GOT3 (cell line): ENCODE results near the gene SPTBN4.
"Not testable (repeated sequence)": the region's sequence is repeated elsewhere in the genome, so short reads cannot be mapped to it uniquely, and the experiment has no call there.

Experiments
- DNase-seq: peaks from one replicate; lab custom pipeline; 2025; ENCODE audit warnings: mixed read lengths; lab: John Stamatoyannopoulos, UW

The SPTBN4 gene

GRCh38 chr19:40588926-40589569 is 122.2 kb downstream of the SPTBN4 start:
- DNase-seq: no peak

DNA sequence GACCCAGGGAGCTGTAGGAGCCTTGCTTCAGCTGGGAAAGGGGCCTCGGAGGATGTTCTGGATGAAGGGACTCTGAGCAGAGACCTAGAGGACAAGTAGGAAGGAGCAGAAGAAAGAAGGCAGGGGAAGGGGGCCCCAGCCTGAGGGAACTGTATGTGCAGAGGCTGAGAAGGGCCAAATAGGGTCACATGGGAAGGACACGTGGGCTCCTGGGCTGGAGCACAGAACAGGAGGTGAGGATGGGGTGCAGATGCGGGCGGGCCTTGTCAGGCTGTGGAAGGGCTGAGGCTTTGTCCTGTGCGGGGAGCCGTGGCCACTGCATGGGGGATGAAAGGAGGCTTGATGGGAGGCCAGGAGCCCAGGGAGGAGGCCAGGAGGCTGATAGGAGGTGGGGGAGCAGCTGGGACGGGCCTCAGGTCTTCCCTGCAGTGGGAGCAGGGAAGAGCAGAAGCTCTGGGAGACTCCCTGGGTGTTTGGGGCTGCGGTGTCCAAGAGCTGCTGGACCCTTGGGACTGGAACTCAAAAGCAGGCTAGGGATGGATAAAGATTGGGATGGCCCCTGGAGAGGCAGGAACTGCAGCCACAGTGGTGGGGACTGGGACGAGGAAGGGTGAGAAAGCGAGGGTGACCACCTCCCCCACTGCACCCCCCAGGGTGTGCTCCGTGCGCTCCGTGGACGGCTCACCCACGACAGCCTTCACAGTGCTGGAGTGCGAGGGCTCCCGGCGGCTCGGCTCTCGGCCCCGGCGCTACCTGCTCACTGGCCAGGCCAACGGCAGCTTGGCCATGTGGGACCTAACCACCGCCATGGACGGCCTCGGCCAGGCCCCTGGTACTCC is 123.0 kb downstream of the SPTBN4 start:
- DNase-seq: no peak

DNA sequence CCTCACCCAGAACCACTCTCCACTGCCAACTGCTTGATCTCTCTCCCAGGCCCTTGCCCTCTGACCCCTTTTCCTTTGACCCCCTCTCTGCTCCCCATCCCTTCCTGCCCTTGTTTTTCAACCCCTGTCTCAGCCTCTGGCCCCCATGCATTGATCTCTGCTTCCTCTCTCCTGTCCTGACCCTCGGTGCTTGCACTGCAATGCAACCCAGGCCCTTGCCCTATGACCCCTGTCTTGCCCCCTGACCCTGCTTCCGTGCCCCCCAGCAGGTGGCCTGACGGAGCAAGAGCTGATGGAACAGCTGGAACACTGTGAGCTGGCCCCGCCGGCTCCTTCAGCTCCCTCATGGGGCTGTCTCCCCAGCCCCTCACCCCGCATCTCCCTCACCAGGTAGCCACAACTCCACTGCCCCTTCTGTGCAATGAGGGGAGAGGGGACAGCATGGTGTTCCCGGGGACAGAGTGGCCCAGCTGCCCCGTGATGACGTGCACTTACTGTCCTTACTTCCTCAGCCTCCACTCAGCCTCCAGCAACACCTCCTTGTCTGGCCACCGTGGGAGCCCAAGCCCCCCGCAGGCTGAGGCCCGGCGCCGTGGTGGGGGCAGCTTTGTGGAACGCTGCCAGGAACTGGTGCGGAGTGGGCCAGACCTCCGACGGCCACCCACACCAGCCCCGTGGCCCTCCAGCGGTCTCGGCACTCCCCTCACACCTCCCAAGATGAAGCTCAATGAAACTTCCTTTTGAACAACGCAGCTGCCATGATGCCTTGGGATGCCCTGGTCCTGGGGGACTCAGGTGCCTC is 123.9 kb downstream of the SPTBN4 start:
- no peak for DNase-seq

DNA sequence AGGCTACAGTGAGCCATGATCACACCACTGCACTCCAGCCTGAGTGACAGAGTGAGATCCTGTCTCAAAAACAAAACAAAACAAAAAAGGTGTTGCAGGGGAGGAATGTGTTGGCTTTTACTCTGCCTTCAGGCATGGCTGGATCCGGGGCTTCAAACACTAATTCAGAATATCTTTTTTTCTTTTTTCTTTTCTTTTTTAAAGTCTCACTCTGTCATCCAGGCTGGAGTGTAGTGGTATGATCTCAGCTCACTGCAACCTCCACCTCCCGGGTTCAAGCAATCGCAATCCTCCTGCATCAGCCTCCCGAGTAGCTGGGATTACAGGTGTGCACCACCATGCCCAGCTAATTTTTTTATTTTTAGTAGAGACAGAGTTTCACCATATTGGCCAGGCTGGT is 124.9 kb downstream of the SPTBN4 start:
- not testable (repeated sequence) for DNase-seq

DNA sequence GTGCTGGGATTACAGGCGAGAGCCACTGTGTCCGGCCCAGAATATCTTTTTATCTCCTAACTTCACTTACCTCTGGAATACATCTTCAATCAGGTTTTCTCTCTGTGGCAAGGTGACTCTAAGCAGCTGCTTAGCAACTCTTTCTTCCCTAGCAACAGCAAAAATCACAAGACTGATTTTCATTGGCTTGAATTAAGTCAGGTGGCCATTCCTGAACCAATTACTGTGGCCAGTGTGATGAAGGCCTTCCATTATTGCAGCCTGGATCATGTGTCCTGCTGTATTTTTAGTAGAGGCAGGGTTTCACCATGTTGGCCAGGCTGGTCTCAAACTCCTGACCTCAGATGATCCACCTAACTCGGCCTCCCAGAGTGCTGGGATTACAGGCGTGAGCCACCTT is 125.4 kb downstream of the SPTBN4 start:
- no peak for DNase-seq

DNA sequence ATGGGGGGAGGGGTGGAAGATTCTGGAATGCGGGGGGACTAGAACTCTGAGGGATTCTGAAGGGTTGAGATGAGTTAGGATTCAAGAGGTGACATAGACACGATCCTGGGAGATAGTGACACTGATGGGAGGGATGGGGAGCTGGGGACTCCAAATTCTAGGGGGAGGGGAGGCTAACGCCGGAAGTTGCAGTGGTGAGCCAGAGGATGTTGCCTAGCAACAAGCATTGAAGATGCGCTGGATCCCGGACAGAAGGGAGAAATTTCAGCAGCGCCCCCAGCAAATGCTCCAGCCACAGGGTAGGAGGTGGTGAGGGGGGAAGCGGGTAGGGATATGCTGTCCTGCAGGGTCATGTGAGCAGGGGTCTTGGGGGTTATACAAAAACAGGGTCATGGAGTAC is 127.5 kb downstream of the SPTBN4 start:
- DNase-seq: no peak

DNA sequence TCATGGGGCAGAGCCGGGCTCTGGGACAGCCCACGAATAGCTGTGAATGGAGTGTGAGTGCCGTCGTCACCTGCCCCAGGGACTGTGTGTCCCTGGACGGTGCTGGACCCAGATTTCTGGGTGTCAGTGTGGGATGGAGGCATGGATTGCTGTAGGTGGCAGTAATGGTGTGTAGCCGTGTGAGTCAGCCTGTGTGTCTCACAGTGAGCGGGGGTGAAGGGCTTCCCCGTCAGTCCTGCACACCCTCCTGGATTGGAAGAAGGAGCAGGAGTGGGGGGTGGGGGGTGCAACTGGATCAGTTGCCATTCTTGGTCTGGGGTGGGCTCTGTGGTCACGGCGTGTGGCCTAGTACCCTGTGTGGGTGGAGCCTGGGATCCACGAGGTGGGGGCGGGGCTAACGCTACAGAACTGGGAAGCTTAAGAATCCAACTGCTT is 127.9 kb downstream of the SPTBN4 start:
- DNase-seq: no peak

DNA sequence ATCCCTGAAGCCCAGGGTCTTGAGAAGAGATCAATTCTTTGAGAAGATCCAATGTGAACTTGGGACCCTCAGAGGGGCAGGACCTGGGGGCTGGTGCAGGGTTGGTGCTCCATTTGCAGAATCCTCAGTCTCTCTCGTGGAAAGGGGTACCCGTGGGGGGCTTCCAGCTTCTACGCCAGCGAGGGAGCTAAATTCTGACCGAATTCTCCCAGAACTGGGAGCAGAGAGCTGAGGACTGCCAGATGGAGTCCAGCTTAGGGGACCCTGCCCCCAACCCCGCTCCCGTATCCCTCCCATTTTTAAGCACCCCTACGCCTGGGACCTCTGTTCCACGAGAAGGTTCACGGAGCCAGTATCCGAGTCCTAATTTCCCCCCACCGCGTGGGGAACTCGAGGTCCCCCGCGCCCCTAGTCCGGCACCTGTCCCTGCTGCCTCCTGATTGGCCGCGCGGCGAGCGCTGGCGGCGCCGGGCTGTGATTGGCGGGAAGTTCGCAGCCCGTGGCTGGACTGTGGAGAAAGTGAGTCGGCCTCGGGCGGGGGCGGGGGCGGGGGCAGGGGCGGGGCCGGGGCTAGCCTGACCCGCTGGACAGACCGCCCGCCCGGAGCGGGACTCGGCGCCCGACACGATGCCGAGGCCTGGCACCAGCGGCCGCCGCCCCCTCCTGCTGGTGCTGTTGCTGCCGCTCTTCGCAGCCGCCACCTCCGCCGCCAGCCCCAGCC is 130.0 kb downstream of the SPTBN4 start:
- no peak for DNase-seq

DNA sequence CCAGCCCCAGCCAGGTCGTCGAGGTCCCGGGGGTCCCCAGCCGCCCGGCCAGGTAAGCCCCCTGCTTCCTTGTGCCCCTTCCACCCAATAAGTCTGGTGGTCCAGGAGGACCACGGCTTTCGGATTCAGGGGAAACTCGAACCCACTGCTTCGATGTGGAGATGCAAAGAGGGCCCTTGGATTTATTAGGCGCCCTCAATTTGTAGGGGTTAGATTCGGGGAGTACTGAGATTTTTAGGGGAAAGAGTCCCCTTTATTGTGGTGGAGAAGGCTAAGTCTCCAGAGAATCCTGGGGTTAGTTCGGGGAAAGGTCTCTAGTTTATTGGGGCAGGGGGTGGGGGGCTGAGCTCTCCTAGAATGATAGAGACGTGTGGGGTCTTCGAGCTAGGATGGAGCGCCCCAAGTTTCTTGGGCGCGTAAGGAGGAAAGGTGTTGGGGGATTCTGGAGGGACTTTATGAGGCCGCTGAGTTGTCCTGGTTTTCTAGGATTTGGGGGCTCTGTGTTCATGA is 130.6 kb downstream of the SPTBN4 start:
- no peak for DNase-seq

- peak; percentile 55 for DNase-seq
Observed at GRCh38 chr19:40598121-40598917, 131.5 kb downstream of the SPTBN4 start.

DNA sequence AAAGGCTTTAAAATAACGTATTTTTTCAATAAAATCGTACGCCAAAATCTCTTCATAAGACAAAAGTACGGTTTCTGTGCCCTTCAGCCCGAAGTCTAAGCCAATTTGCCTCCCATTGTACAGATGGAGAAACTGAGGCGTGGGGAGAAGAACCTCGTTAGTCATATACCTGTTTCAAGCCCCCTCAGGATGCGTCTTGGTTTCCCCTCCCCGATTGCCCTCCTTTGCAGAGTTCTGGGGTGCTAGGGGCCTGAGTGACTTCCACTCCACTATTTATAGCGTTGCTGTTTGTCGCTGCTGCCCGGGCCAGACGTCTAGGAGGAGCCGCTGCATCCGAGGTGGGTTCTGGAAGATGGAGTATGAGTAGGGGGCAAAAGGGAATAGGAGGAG is 132.1 kb downstream of the SPTBN4 start:
- no peak for DNase-seq

GRCh38 chr19:40599331-40599901 is 132.6 kb downstream of the SPTBN4 start:
- no peak for DNase-seq

- DNase-seq: no peak
Observed at GRCh38 chr19:40599902-40600569, 133.2 kb downstream of the SPTBN4 start.

- DNase-seq: no peak
Observed at GRCh38 chr19:40600570-40601133, 133.9 kb downstream of the SPTBN4 start.

DNA sequence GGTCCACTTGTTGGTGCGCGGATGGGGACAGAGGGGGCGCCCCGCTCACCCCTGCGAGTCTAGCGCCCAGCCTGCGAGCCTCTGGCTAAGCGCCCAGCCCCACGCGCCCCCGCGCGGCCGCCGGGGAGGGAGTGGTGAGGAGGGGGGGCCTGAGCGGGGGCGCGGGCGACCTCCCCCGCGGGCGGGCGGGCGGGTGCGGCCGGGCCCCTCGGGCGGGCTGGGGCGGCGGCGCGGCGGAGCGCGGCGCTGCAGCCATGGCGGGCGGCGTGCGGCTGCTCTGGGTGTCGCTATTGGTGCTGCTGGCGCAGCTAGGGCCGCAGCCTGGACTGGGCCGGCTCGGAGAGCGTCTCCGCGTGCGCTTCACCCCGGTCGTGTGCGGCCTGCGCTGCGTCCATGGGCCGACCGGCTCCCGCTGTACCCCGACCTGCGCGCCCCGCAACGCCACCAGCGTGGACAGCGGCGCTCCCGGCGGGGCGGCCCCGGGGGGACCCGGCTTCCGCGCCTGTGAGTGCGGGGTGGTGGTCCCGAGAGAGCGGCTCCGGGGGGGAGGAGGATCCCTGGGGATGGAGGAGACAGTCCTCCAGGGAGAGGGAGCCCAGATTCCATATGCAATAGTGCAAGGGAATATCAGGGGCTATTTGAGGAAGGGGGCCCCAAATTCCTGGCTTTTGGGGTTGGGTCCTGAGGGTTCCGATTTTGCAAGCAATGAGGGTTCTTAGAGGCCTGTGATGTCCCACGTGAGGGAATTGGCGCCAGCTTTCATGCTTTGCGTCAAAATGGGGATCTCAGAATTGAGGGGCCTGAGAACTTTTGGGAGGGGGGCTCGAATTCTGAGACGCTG is 134.6 kb downstream of the SPTBN4 start, which contains the start of gene LTBP4:
Gene LTBP4, plus strand, starts transcription at position 236 of the 841 bp plus-strand sequence. Its CDS starts 19 bp downstream, at position 255.
- no peak for DNase-seq

- DNase-seq: no peak
Observed at GRCh38 chr19:40603071-40603388, 136.2 kb downstream of the SPTBN4 start.

GRCh38 chr19:40603389-40604170 is 136.8 kb downstream of the SPTBN4 start:
- peak; percentile 58 for DNase-seq

DNA sequence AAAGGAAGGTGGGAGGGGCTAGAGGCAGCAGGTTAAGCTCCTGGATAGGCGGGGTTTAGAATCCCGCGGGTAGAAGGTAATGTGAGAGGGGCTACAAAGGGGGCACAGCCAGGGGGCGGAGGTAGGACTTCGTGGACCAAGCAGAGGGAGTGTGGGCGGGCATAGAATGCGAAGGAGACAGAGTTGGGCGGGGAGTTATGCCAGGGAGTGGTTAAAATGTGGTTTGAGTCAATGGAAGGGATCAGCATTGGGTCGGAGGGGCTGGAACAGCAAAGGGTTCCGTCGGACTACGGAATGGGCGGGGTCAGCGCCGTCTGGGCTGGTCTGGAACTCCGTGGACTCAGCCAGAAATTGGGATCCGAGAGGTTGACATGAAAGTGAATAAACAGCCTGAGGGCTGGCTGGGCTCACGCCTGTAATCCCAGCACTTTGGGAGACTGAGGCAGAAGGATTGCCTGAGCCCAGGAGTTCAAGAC is 137.4 kb downstream of the SPTBN4 start:
- no peak for DNase-seq
